Measurements from ENCODE around the gene LTBP1. TPM values are rescaled to one million over a fixed set of nuclear protein-coding genes. Genes with fewer than 3 reads are reported as not detected.

LTBP1 gene
- total RNA-seq, 3 donors from 2014 or later: 13.3 to 18.7 (median 17.4) TPM

GRCh38 chr2:33110461-33110860 lies 163.7 kb downstream of the LTBP1 start:
- Histone ChIP-seq H3K27me3 (no peaks in the 10 kb centered on the region), H3K36me3 (no peaks in the 10 kb centered on the region), H3K4me3 (no peak overlapping the region), H3K9me3 (no peaks in the 10 kb centered on the region), H3K4me1 (no peaks in the 10 kb centered on the region), H3K27ac (no peak overlapping the region)
- DNase-seq (ENCODE audit: low spot score in 2 of 2): no peak
- intact Hi-C loops (cut with DNase I; ENCODE audit: low total_unique reads): no loop called here
- no peak for TF ChIP-seq POLR2AphosphoS5 (IDR thresholded peaks at IDR 0.05)
- no peak for TF ChIP-seq POLR2A (IDR thresholded peaks at IDR 0.05)
- TF ChIP-seq CTCF (IDR thresholded peaks at IDR 0.05): no peak

- Histone ChIP-seq H3K36me3 (no peaks in the 10 kb centered on the region), H3K9me3 (no peaks in the 10 kb centered on the region), H3K27me3 (no peaks in the 10 kb centered on the region), H3K4me3 (no peak overlapping the region), H3K27ac (no peak overlapping the region), H3K4me1 (no peaks in the 10 kb centered on the region)
- TF ChIP-seq CTCF (IDR thresholded peaks at IDR 0.05) (no peak), POLR2A (IDR thresholded peaks at IDR 0.05) (no peak), POLR2AphosphoS5 (IDR thresholded peaks at IDR 0.05) (no peak)
- intact Hi-C loops (cut with DNase I; ENCODE audit: low total_unique reads): no loop called here
- DNase-seq (ENCODE audit: low spot score in 2 of 2): no peak
These were observed 164.3 kb downstream of the LTBP1 start for GRCh38 chr2:33111002-33111446.

GRCh38 chr2:33115196-33115595 lies 168.4 kb downstream of the LTBP1 start:
- Histone ChIP-seq H3K27me3 (no peaks in the 10 kb centered on the region), H3K9me3 (no peaks in the 10 kb centered on the region), H3K4me1 (no peaks in the 10 kb centered on the region), H3K36me3 (no peaks in the 10 kb centered on the region), H3K4me3 (no peak overlapping the region), H3K27ac (no peak overlapping the region)
- intact Hi-C loops (cut with DNase I; ENCODE audit: low total_unique reads): no loop called here
- no peak for DNase-seq (ENCODE audit: low spot score in 2 of 2)
- TF ChIP-seq CTCF (IDR thresholded peaks at IDR 0.05) (no peak), POLR2AphosphoS5 (IDR thresholded peaks at IDR 0.05) (no peak), POLR2A (IDR thresholded peaks at IDR 0.05) (no peak)

- no peak for DNase-seq (ENCODE audit: low spot score in 2 of 2)
- Histone ChIP-seq H3K27me3 (no peaks in the 10 kb centered on the region), H3K27ac (no peak overlapping the region), H3K36me3 (no peaks in the 10 kb centered on the region), H3K9me3 (no peaks in the 10 kb centered on the region), H3K4me1 (no peaks in the 10 kb centered on the region), H3K4me3 (no peak overlapping the region)
- intact Hi-C loops (cut with DNase I; ENCODE audit: low total_unique reads): no loop called here
- TF ChIP-seq CTCF (IDR thresholded peaks at IDR 0.05) (no peak), POLR2A (IDR thresholded peaks at IDR 0.05) (no peak), POLR2AphosphoS5 (IDR thresholded peaks at IDR 0.05) (no peak)
These were observed 169.0 kb downstream of the LTBP1 start for GRCh38 chr2:33115728-33116127.

- H3K27me3 ChIP-seq: no peaks in the 10 kb centered on the region
- no peaks in the 10 kb centered on the region for H3K36me3 ChIP-seq
- H3K27ac ChIP-seq: no peak overlapping the region
- no peaks in the 10 kb centered on the region for H3K4me1 ChIP-seq
- intact Hi-C loops (cut with DNase I; ENCODE audit: low total_unique reads): no loop called here
- H3K9me3 ChIP-seq: no peaks in the 10 kb centered on the region
- DNase-seq (ENCODE audit: low spot score in 2 of 2): no peak
- TF ChIP-seq POLR2A (IDR thresholded peaks at IDR 0.05): no peak
- TF ChIP-seq CTCF (IDR thresholded peaks at IDR 0.05): no peak
- TF ChIP-seq POLR2AphosphoS5 (IDR thresholded peaks at IDR 0.05): no peak
- no peak overlapping the region for H3K4me3 ChIP-seq
These were observed 170.0 kb downstream of the LTBP1 start for GRCh38 chr2:33116799-33117198.

Data from breast epithelium (tissue), 4 donors.